RWPE1 (cell line): ENCODE measurements around the gene ZCCHC24.

ENCODE experiments used
- CTCF ChIA-PET: fragments of 350-600 bp; sonication (Branson Sonifier 250); formaldehyde crosslinking; extraction: SDS; loops from one replicate; lab custom pipeline; 2021; lab: Yijun Ruan, JAX
- POLR2A ChIA-PET: fragments of 400-600 bp; formaldehyde crosslinking; extraction: SDS; loops from one replicate; lab custom pipeline; 2020; ENCODE audit warnings: antibody characterized with exemption; ENCODE audit not compliant: low non-redundant PET; lab: Yijun Ruan, JAX
- DNase-seq: peaks from one replicate; pipeline ENCODE4 v3.0.0; 2012; ENCODE audit warnings: low spot score
- H3K27ac ChIP-seq: fragments of 450-650 bp; 2 replicates; pipeline ENCODE4 v1.5.1; 2017
- TF ChIP-seq, protein P1 (sequence below): fragments of 450-650 bp; conservative IDR thresholded peaks from 2 replicates; pipeline ENCODE4 v1.5.1; 2017; ENCODE audit warnings: low read depth, mild to moderate bottlenecking

ZCCHC24 gene

DNA sequence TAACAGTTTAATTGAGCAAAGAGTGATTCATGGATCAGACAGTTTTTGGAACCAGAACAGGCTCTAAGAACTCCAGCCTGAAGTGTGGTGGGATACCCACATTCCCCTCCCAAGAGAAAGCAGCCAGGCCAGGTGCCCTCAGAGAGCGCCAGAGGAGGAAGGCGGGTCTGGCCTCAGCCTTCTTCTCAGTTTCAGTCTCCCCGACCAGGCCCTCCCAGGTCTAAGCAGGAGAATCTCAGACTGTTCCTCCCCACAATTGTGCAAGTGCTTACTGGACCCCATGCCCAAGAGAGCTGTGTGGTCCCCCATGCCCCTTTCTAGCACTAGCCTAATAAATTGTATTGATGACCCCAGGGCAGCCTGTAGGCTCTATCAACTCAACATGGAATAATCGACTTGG lies 72.6 kb downstream of the ZCCHC24 start:
- ChIA-PET POLR2A (no interaction called here), CTCF (interaction anchor here (0.5 to 2.2 kb wide), 4 partner anchors 10 to 127 kb away, joined by 3 to 11 read pairs (median 3); no protein-coding TSS in a partner anchor)
- no peak for DNase-seq
- TF ChIP-seq, protein P1, sequence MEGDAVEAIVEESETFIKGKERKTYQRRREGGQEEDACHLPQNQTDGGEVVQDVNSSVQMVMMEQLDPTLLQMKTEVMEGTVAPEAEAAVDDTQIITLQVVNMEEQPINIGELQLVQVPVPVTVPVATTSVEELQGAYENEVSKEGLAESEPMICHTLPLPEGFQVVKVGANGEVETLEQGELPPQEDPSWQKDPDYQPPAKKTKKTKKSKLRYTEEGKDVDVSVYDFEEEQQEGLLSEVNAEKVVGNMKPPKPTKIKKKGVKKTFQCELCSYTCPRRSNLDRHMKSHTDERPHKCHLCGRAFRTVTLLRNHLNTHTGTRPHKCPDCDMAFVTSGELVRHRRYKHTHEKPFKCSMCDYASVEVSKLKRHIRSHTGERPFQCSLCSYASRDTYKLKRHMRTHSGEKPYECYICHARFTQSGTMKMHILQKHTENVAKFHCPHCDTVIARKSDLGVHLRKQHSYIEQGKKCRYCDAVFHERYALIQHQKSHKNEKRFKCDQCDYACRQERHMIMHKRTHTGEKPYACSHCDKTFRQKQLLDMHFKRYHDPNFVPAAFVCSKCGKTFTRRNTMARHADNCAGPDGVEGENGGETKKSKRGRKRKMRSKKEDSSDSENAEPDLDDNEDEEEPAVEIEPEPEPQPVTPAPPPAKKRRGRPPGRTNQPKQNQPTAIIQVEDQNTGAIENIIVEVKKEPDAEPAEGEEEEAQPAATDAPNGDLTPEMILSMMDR: no peak
- no peak overlapping the region for H3K27ac ChIP-seq

DNA sequence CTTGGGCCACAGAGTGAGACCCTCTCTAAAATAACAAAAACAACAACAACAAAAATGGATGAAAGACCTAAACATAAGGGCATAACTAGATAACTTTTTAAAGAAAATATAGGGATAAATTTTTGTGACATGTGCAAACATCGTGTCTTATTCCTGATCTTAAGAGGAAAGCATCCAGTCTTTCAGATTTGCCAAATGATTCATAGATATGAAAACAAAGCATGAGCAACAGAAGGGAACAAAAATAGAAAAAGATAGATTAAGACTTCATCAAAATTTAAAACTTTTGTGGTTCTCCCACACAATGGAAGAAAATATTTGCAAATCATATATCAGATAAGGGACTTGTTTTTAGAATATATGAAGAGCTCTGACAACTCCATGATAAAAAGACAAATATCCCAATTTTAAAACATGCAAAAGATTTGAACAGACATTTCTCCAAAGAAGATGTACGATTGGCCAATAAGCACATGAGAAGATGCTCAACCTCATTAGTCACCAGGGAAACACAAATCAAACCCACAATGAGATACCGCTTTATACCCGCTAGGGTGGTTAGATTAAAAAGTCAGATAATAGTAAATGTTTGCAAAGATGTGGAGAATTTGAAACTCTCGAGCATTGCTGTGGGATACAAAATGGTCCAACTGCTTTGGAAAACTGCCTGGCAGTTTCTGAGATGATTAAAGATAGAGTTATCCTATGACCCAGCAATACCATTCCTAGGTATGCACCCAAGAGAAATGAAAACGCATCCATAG lies 77.8 kb downstream of the ZCCHC24 start:
- no peak for DNase-seq
- TF ChIP-seq, protein P1: no peak
- H3K27ac ChIP-seq: no peak overlapping the region
- ChIA-PET CTCF (no interaction called here), POLR2A (no interaction called here)

DNA sequence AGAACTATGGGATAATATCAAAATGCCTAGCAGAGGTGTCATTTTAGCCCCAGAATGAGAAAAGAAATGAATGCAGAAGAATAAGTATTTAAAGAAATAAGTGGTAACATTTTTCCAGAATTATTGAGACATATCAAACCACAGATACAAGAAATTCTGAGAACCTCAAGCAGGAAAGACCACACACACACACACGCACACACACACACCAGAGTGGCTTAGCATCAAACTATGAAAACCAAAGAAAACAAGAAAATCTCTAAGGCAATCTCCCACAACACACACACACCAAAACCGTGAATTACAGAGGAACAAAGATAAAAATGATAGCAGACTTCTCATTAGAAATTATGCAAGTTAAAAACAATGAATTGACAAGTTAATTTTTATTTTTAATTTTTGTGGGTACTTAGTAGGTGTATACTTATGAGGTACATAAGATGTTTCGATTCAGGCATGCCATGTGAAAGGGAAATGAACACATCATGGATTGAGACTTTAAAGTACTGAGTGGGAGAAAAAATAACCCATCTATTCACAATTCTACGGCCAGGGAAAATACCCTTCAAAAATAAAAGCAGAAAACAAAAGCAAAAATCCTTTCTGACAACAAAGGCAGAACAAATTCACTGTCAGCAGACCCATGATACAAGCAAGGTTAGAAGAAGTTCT lies 83.6 kb downstream of the ZCCHC24 start:
- H3K27ac ChIP-seq: no peak overlapping the region
- TF ChIP-seq, protein P1: no peak
- ChIA-PET POLR2A (no interaction called here), CTCF (interaction anchor here (0.5 to 1.2 kb wide), 2 partner anchors 13 to 164 kb away, joined by 3 to 4 read pairs; no protein-coding TSS in a partner anchor)
- DNase-seq: no peak

DNA sequence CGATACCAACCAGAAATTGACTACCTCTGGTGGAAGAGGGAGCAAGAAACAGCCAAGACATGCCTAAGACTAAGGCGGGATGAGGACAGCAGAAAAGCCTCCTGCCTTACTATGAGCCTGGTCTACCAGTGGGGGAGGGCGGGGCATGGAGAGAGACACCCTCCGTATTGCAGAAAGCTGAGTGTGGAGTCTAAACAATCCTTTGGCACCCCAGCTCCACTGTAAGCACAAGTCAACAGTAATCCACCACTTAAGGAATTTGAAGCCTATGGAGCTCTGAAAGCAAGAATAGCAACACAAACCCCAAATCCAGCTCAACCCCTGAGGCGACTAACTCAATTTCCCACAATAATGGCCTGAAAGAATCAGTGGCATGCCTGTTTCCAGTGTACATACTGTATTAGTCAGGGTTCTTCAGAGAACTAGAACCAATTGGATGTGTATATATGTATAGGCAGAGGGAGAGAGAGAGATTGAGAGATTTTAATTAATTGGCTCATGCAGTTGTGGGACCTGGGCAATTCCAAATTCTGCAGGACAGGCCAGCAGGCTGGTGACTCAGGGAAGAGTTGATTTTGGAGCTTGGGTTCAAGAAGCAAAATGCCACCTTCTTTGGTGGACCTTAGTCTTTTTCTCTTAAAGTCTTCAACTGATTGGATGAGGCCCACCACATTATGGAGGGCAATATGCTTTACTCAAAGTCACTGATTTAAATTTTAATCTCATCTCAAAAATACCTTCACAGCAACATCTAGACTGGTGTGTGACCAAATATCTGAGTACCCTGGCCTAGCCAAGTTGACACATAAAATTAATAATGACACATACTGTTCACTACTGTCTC lies 84.7 kb downstream of the ZCCHC24 start:
- TF ChIP-seq, protein P1: no peak
- no peak overlapping the region for H3K27ac ChIP-seq
- POLR2A ChIA-PET: no interaction called here
- DNase-seq: no peak
- CTCF ChIA-PET: interaction anchor here (1.0 to 1.2 kb wide), 2 partner anchors 14 to 67 kb away, joined by 3 to 4 read pairs; no protein-coding TSS in a partner anchor

DNA sequence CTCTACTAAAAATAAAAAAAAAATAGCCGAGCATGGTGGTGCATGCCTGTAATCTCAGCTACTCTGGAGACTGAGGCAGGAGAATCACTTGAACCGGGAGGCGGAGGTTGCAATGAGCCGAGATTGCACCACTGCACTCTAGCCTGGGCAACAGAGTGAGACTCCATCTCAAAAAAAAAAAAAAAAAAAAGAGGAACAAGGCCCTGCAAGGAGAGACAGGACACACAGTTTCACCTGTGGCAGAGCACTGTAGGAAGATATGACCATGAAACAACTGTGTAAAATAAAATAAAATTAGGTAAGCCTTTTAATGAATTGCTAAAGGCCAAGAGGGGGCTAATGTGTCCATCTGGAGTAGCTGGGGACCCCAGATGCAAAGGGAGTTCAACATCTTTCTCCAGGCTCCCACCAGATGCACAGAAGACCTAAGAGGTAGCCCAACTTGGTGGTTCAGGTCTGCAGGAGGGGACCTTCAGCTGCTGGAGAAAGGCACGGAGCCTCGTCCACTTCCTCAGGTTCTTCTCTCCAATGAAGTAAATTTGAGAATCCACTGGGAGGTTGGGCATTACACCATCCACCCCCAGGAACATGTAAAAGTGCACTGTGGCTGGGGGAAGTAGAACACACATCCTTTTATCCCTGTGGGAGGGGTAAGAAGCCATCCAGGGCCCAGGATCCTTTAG lies 85.5 kb downstream of the ZCCHC24 start:
- ChIA-PET CTCF (interaction anchor here (0.7 to 1.0 kb wide), 2 partner anchors 66 to 1141 kb away, joined by 3 to 4 read pairs; no protein-coding TSS in a partner anchor), POLR2A (no interaction called here)
- no peak overlapping the region for H3K27ac ChIP-seq
- TF ChIP-seq, protein P1: no peak
- DNase-seq: no peak
